ENCODE results near the gene SS18L1.

Gene SS18L1

GRCh38 chr20:62139636-62140035 is 3.9 kb upstream of the SS18L1 start:
- DNase-seq (ENCODE audit: extremely low read depth, low read depth): no peak
- no peak for TF ChIP-seq CTCF (IDR thresholded peaks at IDR 0.05; ENCODE audit: low read depth, low read length)

GRCh38 chr20:62141043-62141396 is 2.5 kb upstream of the SS18L1 start:
- DNase-seq (ENCODE audit: extremely low read depth, low read depth): no peak
- TF ChIP-seq CTCF (IDR thresholded peaks at IDR 0.05; ENCODE audit: low read depth, low read length): no peak

GRCh38 chr20:62141397-62142251 is 1.9 kb upstream of the SS18L1 start:
- TF ChIP-seq CTCF (IDR thresholded peaks at IDR 0.05; ENCODE audit: low read depth, low read length): peak; percentile 41
- no peak for DNase-seq (ENCODE audit: extremely low read depth, low read depth)

GRCh38 chr20:62142252-62143080 is 1.1 kb upstream of the SS18L1 start:
- DNase-seq (ENCODE audit: extremely low read depth, low read depth): no peak
- TF ChIP-seq CTCF (IDR thresholded peaks at IDR 0.05; ENCODE audit: low read depth, low read length): no peak

- no peak; the same call in 1 of the 2 replicates for TF ChIP-seq CTCF (IDR thresholded peaks at IDR 0.05; ENCODE audit: low read depth, low read length)
- DNase-seq (ENCODE audit: extremely low read depth, low read depth): no peak
Measured at GRCh38 chr20:62143957-62144825, 622 bp downstream of the SS18L1 start.

- TF ChIP-seq CTCF (IDR thresholded peaks at IDR 0.05; ENCODE audit: low read depth, low read length): no peak
- no peak for DNase-seq (ENCODE audit: extremely low read depth, low read depth)
Measured at GRCh38 chr20:62145688-62146018, 2.1 kb downstream of the SS18L1 start.
